SU-DHL-6 (cell line): Measurements from ENCODE around the gene HOXB3.

ENCODE experiments used
- H2AFZ ChIP-seq: fragments of 200-600 bp; sonication (generic); 2 replicates; pipeline ENCODE4 v1.6.1; 2014; ENCODE audit warnings: low read depth, mild to moderate bottlenecking, moderate library complexity, mixed read lengths, antibody characterized with exemption, low read length; ENCODE audit not compliant: severe bottlenecking
- H3F3A ChIP-seq: fragments of 200-600 bp; shearing (Covaris generic); 2 replicates; pipeline ENCODE4 v1.6.0; 2016; ENCODE audit warnings: antibody characterized with exemption, mild to moderate bottlenecking; ENCODE audit not compliant: insufficient read depth
- H3K27ac ChIP-seq: fragments of 200-600 bp; sonication (generic); 2 replicates; pipeline ENCODE4 v1.5.1; 2016; ENCODE audit warnings: low read depth, mild to moderate bottlenecking, low read length, moderate library complexity, mixed read lengths
- H3K27me3 ChIP-seq: fragments of 200-600 bp; sonication (generic), shearing (Covaris generic); 2 replicates; pipeline ENCODE4 v1.6.0; 2014; ENCODE audit warnings: mild to moderate bottlenecking, low read length
- H3K36me3 ChIP-seq: fragments of 200-600 bp; sonication (generic); 2 replicates; pipeline ENCODE4 v1.6.1; 2014; ENCODE audit warnings: mild to moderate bottlenecking, low read length, mixed read lengths
- H3K4me2 ChIP-seq: fragments of 300-600, 200-600 bp; shearing (Covaris generic), sonication (generic); 2 replicates; pipeline ENCODE4 v1.6.0; 2014; ENCODE audit warnings: low read length, low read depth, mild to moderate bottlenecking; ENCODE audit not compliant: poor library complexity, severe bottlenecking
- H3K4me3 ChIP-seq: fragments of 200-600 bp; sonication (generic); 2 replicates; pipeline ENCODE4 v1.5.1; 2014; ENCODE audit warnings: antibody characterized with exemption, low read length, mild to moderate bottlenecking, mixed read lengths; ENCODE audit not compliant: insufficient read depth, poor library complexity, severe bottlenecking
- H3K79me2 ChIP-seq: fragments of 200-600 bp; sonication (generic); 2 replicates; pipeline ENCODE4 v1.6.1; 2014; ENCODE audit warnings: mild to moderate bottlenecking, low read length, moderate library complexity; ENCODE audit not compliant: insufficient read depth
- H3K9ac ChIP-seq: fragments of 200-600 bp; sonication (generic); 2 replicates; pipeline ENCODE4 v1.7.0; 2014; ENCODE audit warnings: mild to moderate bottlenecking, low read length
- H3K9me2 ChIP-seq: fragments of 200-600 bp; sonication (generic); replicated peaks from 2 replicates; pipeline ENCODE4 v1.6.1; 2014; ENCODE audit warnings: low read length; ENCODE audit not compliant: insufficient read depth
- H3K9me3 ChIP-seq: fragments of 200-600 bp; sonication (generic); 2 replicates; pipeline ENCODE4 v1.6.1; 2014; ENCODE audit warnings: low read length, mixed read lengths; ENCODE audit not compliant: insufficient read depth
- H4K20me1 ChIP-seq: fragments of 200-600 bp; sonication (generic); 2 replicates; pipeline ENCODE4 v1.6.1; 2014; ENCODE audit warnings: low read depth, mild to moderate bottlenecking, antibody characterized with exemption, low read length, moderate library complexity, mixed read lengths
- CTCF ChIP-seq: fragments of 200-600 bp; sonication (generic); IDR thresholded peaks from one replicate; pipeline ENCODE4 v1.5.1; 2017; ENCODE audit warnings: antibody characterized with exemption, mild to moderate bottlenecking, low read length, moderate library complexity; ENCODE audit not compliant: insufficient read depth, poor library complexity, severe bottlenecking
- EZH2phosphoT487 ChIP-seq: fragments of 200-600 bp; sonication (generic), shearing (Covaris generic); conservative IDR thresholded peaks from 2 replicates; pipeline ENCODE4 v1.6.1; 2018; ENCODE audit warnings: mild to moderate bottlenecking, antibody characterized with exemption, low read length, moderate library complexity, mixed read lengths

Gene HOXB3

GRCh38 chr17:48528153-48528935 is 61.7 kb downstream of the HOXB3 start:
- Histone ChIP-seq H3K79me2 (no peaks in the 10 kb centered on the region), H4K20me1 (no peaks in the 10 kb centered on the region), H2AFZ (no peak overlapping the region), H3F3A (no peaks in the 10 kb centered on the region), H3K9ac (no peak overlapping the region), H3K4me2 (no peak overlapping the region), H3K9me3 (no peaks in the 10 kb centered on the region), H3K27ac (no peak overlapping the region), H3K27me3 (no peaks in the 10 kb centered on the region), H3K9me2 (no peaks in the 10 kb centered on the region), H3K4me3 (no peak overlapping the region), H3K36me3 (no peaks in the 10 kb centered on the region)
- TF ChIP-seq EZH2phosphoT487 (no peak), CTCF (no peak)

- Histone ChIP-seq H3K27ac (no peak overlapping the region), H3K79me2 (no peaks in the 10 kb centered on the region), H2AFZ (no peak overlapping the region), H3K9ac (no peak overlapping the region), H3K36me3 (no peaks in the 10 kb centered on the region), H3K9me3 (no peaks in the 10 kb centered on the region), H3K4me3 (no peak overlapping the region), H3K4me2 (no peak overlapping the region), H3K9me2 (no peaks in the 10 kb centered on the region), H3K27me3 (no peaks in the 10 kb centered on the region), H4K20me1 (no peaks in the 10 kb centered on the region), H3F3A (no peaks in the 10 kb centered on the region)
- TF ChIP-seq CTCF (no peak), EZH2phosphoT487 (no peak)
Observed at GRCh38 chr17:48527547-48527932, 62.5 kb downstream of the HOXB3 start.

GRCh38 chr17:48526608-48527546 is 63.2 kb downstream of the HOXB3 start:
- Histone ChIP-seq H3K9me3 (no peaks in the 10 kb centered on the region), H3K79me2 (no peaks in the 10 kb centered on the region), H3K9me2 (no peaks in the 10 kb centered on the region), H2AFZ (no peak overlapping the region), H3K4me2 (no peak overlapping the region), H3K36me3 (no peaks in the 10 kb centered on the region), H3K9ac (no peak overlapping the region), H3K4me3 (no peak overlapping the region), H3K27me3 (no peaks in the 10 kb centered on the region), H3F3A (no peaks in the 10 kb centered on the region), H4K20me1 (no peaks in the 10 kb centered on the region), H3K27ac (no peak overlapping the region)
- TF ChIP-seq CTCF: no peak
- no peak for TF ChIP-seq EZH2phosphoT487
